ENCODE measurements around the gene RALGPS1. TPM values are rescaled to one million over a fixed set of nuclear protein-coding genes. Genes with fewer than 3 reads are reported as not detected.

The RALGPS1 gene
- total RNA-seq, 1 donor from 2014 or later, result 30.7 TPM

GRCh38 chr9:127139775-127140174 is 225.2 kb downstream of the RALGPS1 start:
- no peak overlapping the region for H3K4me2 ChIP-seq
- H3K4me3 ChIP-seq, result no peak overlapping the region
- peaks cover 15% of the 10 kb centered on the region for H3K4me1 ChIP-seq
- H3K27me3 ChIP-seq, result no peaks in the 10 kb centered on the region
- H2AFZ ChIP-seq (replicated peaks), result no peak overlapping the region
- no peaks in the 10 kb centered on the region for H3F3A ChIP-seq (ENCODE audit: low read depth)
- H3K27ac Mint-ChIP-seq, result no peak overlapping the region
- no peak overlapping the region for H3K9ac ChIP-seq
- H3K27ac ChIP-seq, result no peak overlapping the region
- H3K79me2 ChIP-seq (ENCODE audit: low read depth), result no peaks in the 10 kb centered on the region
- no peak overlapping the region for H3K4me3 Mint-ChIP-seq
- H3K9me3 ChIP-seq (ENCODE audit: low read depth), result no peaks in the 10 kb centered on the region
- peaks cover 5% of the 10 kb centered on the region for H3K4me1 Mint-ChIP-seq
- DNase-seq (ENCODE audit: low spot score), result no peak
- no peaks in the 10 kb centered on the region for H4K20me1 ChIP-seq (ENCODE audit: low read depth)
- peaks cover 4% of the 10 kb centered on the region for H3K27me3 Mint-ChIP-seq (ENCODE audit: insufficient read depth, low read depth)
- H3K36me3 ChIP-seq, result no peaks in the 10 kb centered on the region
- no peak for TF ChIP-seq EZH2phosphoT487 (IDR thresholded peaks at IDR 0.05)
- no peak for TF ChIP-seq CTCF (IDR thresholded peaks at IDR 0.05)
- TF ChIP-seq EZH2 (IDR thresholded peaks at IDR 0.05), result no peak
- H3K36me3 Mint-ChIP-seq, result no peaks in the 10 kb centered on the region
- no peaks in the 10 kb centered on the region for H3K9me3 Mint-ChIP-seq

- Mint-ChIP-seq H3K27ac (no peak overlapping the region), H3K4me3 (peak overlapping the region; percentile 15), H3K4me1 (peaks cover 5% of the 10 kb centered on the region), H3K27me3 (ENCODE audit: insufficient read depth, low read depth) (peaks cover 4% of the 10 kb centered on the region), H3K9me3 (no peaks in the 10 kb centered on the region), H3K36me3 (no peaks in the 10 kb centered on the region)
- no peak overlapping the region for H3K4me3 ChIP-seq
- no peaks in the 10 kb centered on the region for H3K27me3 ChIP-seq
- no peak for DNase-seq (ENCODE audit: low spot score)
- H3K4me1 ChIP-seq, result peaks cover 15% of the 10 kb centered on the region
- H3K9me3 ChIP-seq (ENCODE audit: low read depth), result no peaks in the 10 kb centered on the region
- H3K79me2 ChIP-seq (ENCODE audit: low read depth), result no peaks in the 10 kb centered on the region
- no peaks in the 10 kb centered on the region for H4K20me1 ChIP-seq (ENCODE audit: low read depth)
- no peak overlapping the region for H3K27ac ChIP-seq
- no peak overlapping the region for H3K4me2 ChIP-seq
- H3F3A ChIP-seq (ENCODE audit: low read depth), result no peaks in the 10 kb centered on the region
- no peak overlapping the region for H2AFZ ChIP-seq (replicated peaks)
- H3K9ac ChIP-seq, result no peak overlapping the region
- H3K36me3 ChIP-seq, result no peaks in the 10 kb centered on the region
- TF ChIP-seq CTCF (IDR thresholded peaks at IDR 0.05), result no peak
- TF ChIP-seq EZH2phosphoT487 (IDR thresholded peaks at IDR 0.05), result no peak
- no peak for TF ChIP-seq EZH2 (IDR thresholded peaks at IDR 0.05)
Observed at GRCh38 chr9:127140181-127140580, 225.6 kb downstream of the RALGPS1 start.

- H2AFZ ChIP-seq (replicated peaks), result no peak overlapping the region
- peaks cover 15% of the 10 kb centered on the region for H3K4me1 ChIP-seq
- no peaks in the 10 kb centered on the region for H3K27me3 ChIP-seq
- no peak for DNase-seq (ENCODE audit: low spot score)
- no peaks in the 10 kb centered on the region for H3K9me3 ChIP-seq (ENCODE audit: low read depth)
- H3F3A ChIP-seq (ENCODE audit: low read depth), result no peaks in the 10 kb centered on the region
- H4K20me1 ChIP-seq (ENCODE audit: low read depth), result no peaks in the 10 kb centered on the region
- H3K36me3 ChIP-seq, result no peaks in the 10 kb centered on the region
- no peak overlapping the region for H3K27ac ChIP-seq
- H3K9ac ChIP-seq, result no peak overlapping the region
- H3K4me1 Mint-ChIP-seq, result peaks cover 5% of the 10 kb centered on the region
- no peaks in the 10 kb centered on the region for H3K36me3 Mint-ChIP-seq
- TF ChIP-seq CTCF (IDR thresholded peaks at IDR 0.05) (no peak), EZH2 (IDR thresholded peaks at IDR 0.05) (no peak), EZH2phosphoT487 (IDR thresholded peaks at IDR 0.05) (no peak)
- no peak overlapping the region for H3K4me2 ChIP-seq
- no peak overlapping the region for H3K4me3 ChIP-seq
- H3K27ac Mint-ChIP-seq, result no peak overlapping the region
- H3K79me2 ChIP-seq (ENCODE audit: low read depth), result no peaks in the 10 kb centered on the region
- H3K27me3 Mint-ChIP-seq (ENCODE audit: insufficient read depth, low read depth), result no peaks in the 10 kb centered on the region
- no peaks in the 10 kb centered on the region for H3K9me3 Mint-ChIP-seq
- H3K4me3 Mint-ChIP-seq, result no peak overlapping the region
Observed at GRCh38 chr9:127140842-127141675, 226.5 kb downstream of the RALGPS1 start.
